ENCODE results near the gene CBLB. TPM values are rescaled to one million over a fixed set of nuclear protein-coding genes. Genes with fewer than 3 reads are reported as not detected.
A peak's percentile ranks its signal among the peaks of the same experiment; 100 is the strongest.

The CBLB gene
- total RNA-seq, 2 experiments from 2014 or later: 24.5 to 38.5 TPM

DNA sequence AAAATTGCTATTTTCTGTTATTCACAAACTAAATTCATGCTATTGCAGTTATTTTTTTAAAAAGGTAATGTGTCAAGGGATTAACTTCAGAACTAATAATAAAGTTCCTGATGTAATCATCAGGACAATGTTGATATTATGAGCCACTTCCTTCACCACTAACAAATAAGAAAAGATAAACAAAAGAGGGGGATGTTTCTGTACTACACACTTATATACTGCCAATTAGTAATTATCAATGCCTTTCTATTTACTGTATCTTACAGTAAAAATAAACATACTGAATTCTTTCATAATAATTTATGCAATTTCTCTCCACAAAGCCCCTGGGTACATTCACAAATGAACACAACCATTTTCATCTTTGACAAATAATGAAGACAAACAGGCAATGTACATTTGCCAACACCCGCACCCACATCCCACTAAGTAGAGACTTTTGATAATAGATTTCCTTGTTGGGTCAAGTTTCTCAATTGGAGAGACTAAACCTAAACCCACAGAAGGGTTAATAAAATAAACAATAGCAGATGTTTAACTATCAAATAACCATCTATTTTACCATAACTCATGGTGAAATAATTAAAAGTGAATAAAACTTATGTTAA is 3.7 kb downstream of the CBLB start:
- intact Hi-C loops (cut with micrococcal nuclease; ENCODE audit: unreplicated experiment): loop anchor here (5.0 kb wide), 3 partner anchors 48 to 498 kb away; partner anchors contain the start of gene ALCAM
- Histone ChIP-seq H3K79me2 (ENCODE audit: insufficient read depth, low read depth, low read length) (peaks cover 37% of the 10 kb centered on the region; the same call in 1 of the 2 replicates), H3K4me1 (ENCODE audit: insufficient read depth, low read length, poor library complexity, severe bottlenecking) (peaks cover 74% of the 10 kb centered on the region)

DNA sequence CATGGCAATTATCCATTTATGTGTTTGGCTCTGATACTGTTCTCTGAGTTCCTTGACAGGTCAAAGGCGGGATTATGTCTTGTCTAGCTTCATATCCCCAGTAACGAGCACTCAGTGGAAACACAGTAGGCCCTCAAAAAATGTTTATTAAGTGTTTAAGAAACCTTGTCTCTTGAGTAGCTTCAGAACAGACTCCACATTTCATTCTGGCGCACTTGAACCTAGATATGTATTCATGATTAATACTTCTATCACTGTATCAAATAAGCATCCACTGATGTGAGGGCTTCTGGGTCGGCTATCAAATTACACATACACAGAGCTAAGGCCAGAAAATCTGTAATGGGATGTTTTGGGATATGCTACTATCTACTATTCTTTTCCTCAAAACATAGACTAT is 4.6 kb downstream of the CBLB start:
- CTCF ChIA-PET (ENCODE audit: unreplicated experiment): no interaction called here
- POLR2A ChIA-PET: interaction anchor here (0.6 to 3.1 kb wide), 4 partner anchors 10 to 393 kb away, joined by 3 to 11 read pairs (median 4); no protein-coding TSS in a partner anchor
- H3K79me2 ChIP-seq (ENCODE audit: insufficient read depth, low read depth, low read length): peaks cover 41% of the 10 kb centered on the region; the same call in 1 of the 2 replicates
- no peaks in the 10 kb centered on the region for H4K20me1 ChIP-seq (ENCODE audit: insufficient read depth, low read length)
- intact Hi-C loops (cut with micrococcal nuclease; ENCODE audit: unreplicated experiment): no loop called here
- H3K36me3 ChIP-seq (ENCODE audit: insufficient read depth, low read length): peaks cover 41% of the 10 kb centered on the region
- no TSS peak for BruUV-seq (replicated peaks)
- no peaks in the 10 kb centered on the region for H3K9me3 ChIP-seq (ENCODE audit: low read length)
- H3K4me3 ChIP-seq (ENCODE audit: low read depth, low read length, poor library complexity, severe bottlenecking): no peak overlapping the region
- H3K27ac ChIP-seq (ENCODE audit: low read depth, low read length, poor library complexity, severe bottlenecking): no peak overlapping the region
- no peak for DNase-seq (ENCODE audit: low spot score)
- TF ChIP-seq, protein P1, sequence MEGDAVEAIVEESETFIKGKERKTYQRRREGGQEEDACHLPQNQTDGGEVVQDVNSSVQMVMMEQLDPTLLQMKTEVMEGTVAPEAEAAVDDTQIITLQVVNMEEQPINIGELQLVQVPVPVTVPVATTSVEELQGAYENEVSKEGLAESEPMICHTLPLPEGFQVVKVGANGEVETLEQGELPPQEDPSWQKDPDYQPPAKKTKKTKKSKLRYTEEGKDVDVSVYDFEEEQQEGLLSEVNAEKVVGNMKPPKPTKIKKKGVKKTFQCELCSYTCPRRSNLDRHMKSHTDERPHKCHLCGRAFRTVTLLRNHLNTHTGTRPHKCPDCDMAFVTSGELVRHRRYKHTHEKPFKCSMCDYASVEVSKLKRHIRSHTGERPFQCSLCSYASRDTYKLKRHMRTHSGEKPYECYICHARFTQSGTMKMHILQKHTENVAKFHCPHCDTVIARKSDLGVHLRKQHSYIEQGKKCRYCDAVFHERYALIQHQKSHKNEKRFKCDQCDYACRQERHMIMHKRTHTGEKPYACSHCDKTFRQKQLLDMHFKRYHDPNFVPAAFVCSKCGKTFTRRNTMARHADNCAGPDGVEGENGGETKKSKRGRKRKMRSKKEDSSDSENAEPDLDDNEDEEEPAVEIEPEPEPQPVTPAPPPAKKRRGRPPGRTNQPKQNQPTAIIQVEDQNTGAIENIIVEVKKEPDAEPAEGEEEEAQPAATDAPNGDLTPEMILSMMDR (conservative IDR thresholded peaks at IDR 0.05; ENCODE audit: low read length): no peak
- TF ChIP-seq EZH2phosphoT487 (IDR thresholded peaks at IDR 0.05; ENCODE audit: borderline replicate concordance, low read depth, low read length): no peak
- no peak overlapping the region for H2AFZ ChIP-seq (ENCODE audit: low read length)
- H3K4me2 ChIP-seq (ENCODE audit: low read length): peak overlapping the region; percentile 96; the same call in 1 of the 2 replicates
- peaks cover 71% of the 10 kb centered on the region for H3K4me1 ChIP-seq (ENCODE audit: insufficient read depth, low read length, poor library complexity, severe bottlenecking)
- no peaks in the 10 kb centered on the region for H3K9me2 ChIP-seq (ENCODE audit: insufficient read depth, low read length)

More for the DNA sequence above, 3.7 kb downstream of the CBLB start:
- TF ChIP-seq EZH2phosphoT487 (IDR thresholded peaks at IDR 0.05; ENCODE audit: borderline replicate concordance, low read depth, low read length): no peak
- TF ChIP-seq, protein P1 (conservative IDR thresholded peaks at IDR 0.05; ENCODE audit: low read length): no peak
- Histone ChIP-seq H3K27ac (ENCODE audit: low read depth, low read length, poor library complexity, severe bottlenecking) (no peak overlapping the region), H3K36me3 (ENCODE audit: insufficient read depth, low read length) (peaks cover 37% of the 10 kb centered on the region), H3K9me3 (ENCODE audit: low read length) (no peaks in the 10 kb centered on the region), H3K4me2 (ENCODE audit: low read length) (peak overlapping the region; percentile 96), H4K20me1 (ENCODE audit: insufficient read depth, low read length) (no peaks in the 10 kb centered on the region), H2AFZ (ENCODE audit: low read length) (no peak overlapping the region), H3K4me3 (ENCODE audit: low read depth, low read length, poor library complexity, severe bottlenecking) (no peak overlapping the region), H3K9me2 (ENCODE audit: insufficient read depth, low read length) (no peaks in the 10 kb centered on the region)
- ChIA-PET CTCF (ENCODE audit: unreplicated experiment) (no interaction called here), POLR2A (interaction anchor here (3.1 kb wide), 1 partner anchor 27 kb away, joined by 11 read pairs; no protein-coding TSS in a partner anchor)
- no TSS peak for BruUV-seq (replicated peaks)
- DNase-seq (ENCODE audit: low spot score): no peak

DNA sequence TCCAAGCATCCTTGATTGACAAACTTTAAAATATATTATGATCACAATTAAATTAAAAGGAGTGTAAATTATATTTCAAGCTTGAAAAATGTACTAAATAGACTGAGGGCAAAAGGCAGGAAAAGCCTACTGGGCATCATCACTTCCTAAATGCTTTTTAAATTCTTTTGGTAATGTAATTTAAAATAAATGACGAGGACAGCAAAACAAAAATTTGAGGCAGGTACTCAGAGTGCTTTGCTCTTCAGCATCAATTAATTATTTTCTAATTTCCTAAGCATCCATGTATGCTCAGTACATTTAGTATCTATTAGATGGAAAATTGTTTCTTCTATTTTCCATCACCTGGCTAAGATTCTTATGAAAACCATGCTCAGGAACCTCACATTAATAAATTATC is 5.2 kb downstream of the CBLB start:
- BruUV-seq (replicated peaks): no TSS peak
- Histone ChIP-seq H3K36me3 (ENCODE audit: insufficient read depth, low read length) (peaks cover 45% of the 10 kb centered on the region), H3K9me2 (ENCODE audit: insufficient read depth, low read length) (no peaks in the 10 kb centered on the region), H3K4me3 (ENCODE audit: low read depth, low read length, poor library complexity, severe bottlenecking) (no peak overlapping the region), H3K79me2 (ENCODE audit: insufficient read depth, low read depth, low read length) (peaks cover 44% of the 10 kb centered on the region; the same call in 1 of the 2 replicates), H4K20me1 (ENCODE audit: insufficient read depth, low read length) (no peaks in the 10 kb centered on the region), H2AFZ (ENCODE audit: low read length) (no peak overlapping the region), H3K9me3 (ENCODE audit: low read length) (no peaks in the 10 kb centered on the region), H3K4me2 (ENCODE audit: low read length) (0 out of 2 replicates have a peak overlapping the region, but pooled peaks have one; percentile 9), H3K4me1 (ENCODE audit: insufficient read depth, low read length, poor library complexity, severe bottlenecking) (peaks cover 71% of the 10 kb centered on the region), H3K27ac (ENCODE audit: low read depth, low read length, poor library complexity, severe bottlenecking) (no peak overlapping the region)
- ChIA-PET POLR2A (interaction anchor here (1.0 to 3.1 kb wide), 5 partner anchors 11 to 393 kb away, joined by 3 to 11 read pairs (median 4); no protein-coding TSS in a partner anchor), CTCF (ENCODE audit: unreplicated experiment) (no interaction called here)
- intact Hi-C loops (cut with micrococcal nuclease; ENCODE audit: unreplicated experiment): no loop called here
- no peak for TF ChIP-seq EZH2phosphoT487 (IDR thresholded peaks at IDR 0.05; ENCODE audit: borderline replicate concordance, low read depth, low read length)
- TF ChIP-seq, protein P1 (conservative IDR thresholded peaks at IDR 0.05; ENCODE audit: low read length): no peak
- DNase-seq (ENCODE audit: low spot score): no peak

Data from OCI-LY7 (cell line).